GM18498 (cell line): Measurements from ENCODE around the gene USP43.
"Not testable (repeated sequence)": the region's sequence is repeated elsewhere in the genome, so short reads cannot be mapped to it uniquely, and the experiment has no call there.

Source experiments
- ATAC-seq: cut with Tn5 transposase; IDR thresholded peaks from one replicate; pipeline ENCODE4 v1.9.1; 2021; ENCODE audit warnings: mild to moderate bottlenecking, moderate library complexity; ENCODE audit not compliant: unreplicated experiment

The USP43 gene, protein sequence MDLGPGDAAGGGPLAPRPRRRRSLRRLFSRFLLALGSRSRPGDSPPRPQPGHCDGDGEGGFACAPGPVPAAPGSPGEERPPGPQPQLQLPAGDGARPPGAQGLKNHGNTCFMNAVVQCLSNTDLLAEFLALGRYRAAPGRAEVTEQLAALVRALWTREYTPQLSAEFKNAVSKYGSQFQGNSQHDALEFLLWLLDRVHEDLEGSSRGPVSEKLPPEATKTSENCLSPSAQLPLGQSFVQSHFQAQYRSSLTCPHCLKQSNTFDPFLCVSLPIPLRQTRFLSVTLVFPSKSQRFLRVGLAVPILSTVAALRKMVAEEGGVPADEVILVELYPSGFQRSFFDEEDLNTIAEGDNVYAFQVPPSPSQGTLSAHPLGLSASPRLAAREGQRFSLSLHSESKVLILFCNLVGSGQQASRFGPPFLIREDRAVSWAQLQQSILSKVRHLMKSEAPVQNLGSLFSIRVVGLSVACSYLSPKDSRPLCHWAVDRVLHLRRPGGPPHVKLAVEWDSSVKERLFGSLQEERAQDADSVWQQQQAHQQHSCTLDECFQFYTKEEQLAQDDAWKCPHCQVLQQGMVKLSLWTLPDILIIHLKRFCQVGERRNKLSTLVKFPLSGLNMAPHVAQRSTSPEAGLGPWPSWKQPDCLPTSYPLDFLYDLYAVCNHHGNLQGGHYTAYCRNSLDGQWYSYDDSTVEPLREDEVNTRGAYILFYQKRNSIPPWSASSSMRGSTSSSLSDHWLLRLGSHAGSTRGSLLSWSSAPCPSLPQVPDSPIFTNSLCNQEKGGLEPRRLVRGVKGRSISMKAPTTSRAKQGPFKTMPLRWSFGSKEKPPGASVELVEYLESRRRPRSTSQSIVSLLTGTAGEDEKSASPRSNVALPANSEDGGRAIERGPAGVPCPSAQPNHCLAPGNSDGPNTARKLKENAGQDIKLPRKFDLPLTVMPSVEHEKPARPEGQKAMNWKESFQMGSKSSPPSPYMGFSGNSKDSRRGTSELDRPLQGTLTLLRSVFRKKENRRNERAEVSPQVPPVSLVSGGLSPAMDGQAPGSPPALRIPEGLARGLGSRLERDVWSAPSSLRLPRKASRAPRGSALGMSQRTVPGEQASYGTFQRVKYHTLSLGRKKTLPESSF

DNA sequence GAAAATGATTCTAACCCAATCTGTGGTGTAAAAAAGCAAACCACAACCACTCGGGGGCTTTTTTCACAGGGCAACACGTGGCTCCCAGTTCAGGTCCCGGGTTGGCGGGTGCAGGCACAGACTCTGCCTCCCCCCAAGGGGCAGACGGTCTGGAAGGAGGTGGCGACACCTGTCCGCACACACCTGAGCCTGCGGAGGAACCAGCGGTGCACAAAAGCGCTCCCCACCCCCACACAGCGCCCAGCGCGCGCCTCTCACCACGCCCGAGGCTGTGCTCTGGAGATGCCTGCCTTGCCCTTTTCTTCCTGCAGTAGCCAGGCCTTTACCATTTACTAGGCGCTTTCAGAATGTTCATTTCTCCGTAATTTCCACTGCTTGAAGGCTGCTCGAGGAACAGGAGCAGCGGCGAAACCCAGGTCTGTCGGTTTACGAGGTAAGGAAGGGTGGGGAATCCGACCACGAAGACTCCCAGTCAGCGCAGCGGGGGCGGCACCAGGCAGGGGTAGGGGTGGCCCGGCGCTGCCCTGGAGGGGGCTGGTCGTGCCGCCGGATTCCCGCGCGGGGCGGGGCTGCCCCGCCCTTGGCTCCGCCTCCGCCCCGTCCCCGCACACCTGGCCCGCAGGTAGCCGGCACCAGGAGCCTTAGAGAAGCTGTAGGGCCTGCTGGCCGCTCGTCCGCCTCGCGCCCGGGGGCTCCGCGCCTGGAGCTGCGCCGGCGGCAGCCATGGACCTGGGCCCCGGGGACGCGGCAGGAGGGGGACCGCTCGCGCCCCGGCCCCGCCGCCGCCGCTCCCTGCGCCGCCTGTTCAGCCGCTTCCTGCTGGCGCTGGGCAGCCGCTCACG, at the start of gene USP43:
TSS of gene USP43 (plus strand) at position 608 of the 842 bp plus-strand sequence. CDS start at position 724, 116 bp downstream.
- peak; percentile 43 for ATAC-seq

DNA sequence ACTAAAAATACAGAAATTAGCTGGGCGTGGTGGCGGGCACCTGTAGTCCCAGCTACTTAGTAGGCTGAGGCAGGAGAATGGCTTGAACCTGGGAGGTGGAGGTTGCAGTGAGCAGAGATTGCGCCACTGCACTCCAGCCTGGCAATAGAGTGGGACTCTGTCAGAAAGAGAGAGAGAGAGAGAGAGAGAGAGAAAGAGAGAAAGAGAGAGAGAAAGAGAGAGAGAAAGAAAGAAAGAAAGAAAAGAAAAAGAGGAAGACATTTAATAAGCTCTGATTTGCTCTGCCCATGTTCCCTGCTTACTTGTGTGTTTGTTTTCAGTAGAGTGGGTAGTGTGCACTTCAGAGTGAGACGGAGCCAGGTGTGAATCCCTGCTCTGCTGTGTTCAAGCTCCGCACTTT, 47.7 kb upstream of the USP43 start:
- ATAC-seq, result not testable (repeated sequence)

- no peak for ATAC-seq
These were observed 46.7 kb upstream of the USP43 start for GRCh38 chr17:9598661-9599060.

GRCh38 chr17:9604583-9604982, 40.7 kb upstream of the USP43 start:
- ATAC-seq, result not testable (repeated sequence)

DNA sequence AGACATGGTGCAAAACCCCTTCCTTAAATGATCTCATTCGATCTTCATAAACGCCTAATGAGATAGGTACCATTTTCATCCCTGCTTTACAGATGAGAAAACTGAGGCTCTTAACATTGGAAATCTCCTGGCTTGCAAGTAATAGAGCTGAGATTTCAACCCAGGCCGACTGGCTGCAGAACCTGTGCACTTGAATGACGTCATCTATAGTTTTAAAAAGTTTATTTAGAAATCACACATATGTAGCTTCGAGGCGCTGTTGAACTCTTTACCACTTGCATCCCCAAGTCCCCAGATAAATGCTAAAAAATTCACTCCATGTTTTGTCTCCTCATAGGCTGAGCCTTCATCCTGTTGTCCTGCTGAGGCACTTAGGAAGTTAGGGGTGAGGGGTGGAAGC, 38.9 kb upstream of the USP43 start:
- no peak for ATAC-seq

- not testable (repeated sequence) for ATAC-seq
These were observed 38.3 kb upstream of the USP43 start for GRCh38 chr17:9607058-9607457.

GRCh38 chr17:9611557-9611956, 33.8 kb upstream of the USP43 start:
- no peak for ATAC-seq

- no peak for ATAC-seq
These were observed 33.3 kb upstream of the USP43 start for GRCh38 chr17:9612006-9612405.

- ATAC-seq, result no peak
These were observed 29.8 kb upstream of the USP43 start for GRCh38 chr17:9615486-9615885.

- no peak for ATAC-seq
These were observed 22.4 kb upstream of the USP43 start for GRCh38 chr17:9622961-9623360.

DNA sequence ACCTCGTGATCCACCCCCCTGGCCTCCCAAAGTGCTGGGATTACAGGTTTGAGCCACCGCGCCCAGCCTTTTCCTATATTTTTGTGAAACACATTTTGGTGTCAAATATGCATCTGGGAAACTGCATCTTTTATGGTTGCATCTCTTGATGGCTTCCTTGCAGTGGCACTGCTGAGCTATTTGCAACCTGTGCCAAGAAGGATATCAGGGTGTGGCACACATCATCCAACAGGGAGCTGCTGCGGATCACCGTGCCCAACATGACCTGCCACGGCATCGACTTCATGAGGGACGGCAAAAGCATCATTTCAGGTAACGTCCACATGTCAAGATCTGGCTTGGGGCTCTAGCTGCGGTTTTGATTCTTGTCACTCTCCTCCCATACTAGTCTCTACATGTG, 16.8 kb upstream of the USP43 start:
- no peak for ATAC-seq

DNA sequence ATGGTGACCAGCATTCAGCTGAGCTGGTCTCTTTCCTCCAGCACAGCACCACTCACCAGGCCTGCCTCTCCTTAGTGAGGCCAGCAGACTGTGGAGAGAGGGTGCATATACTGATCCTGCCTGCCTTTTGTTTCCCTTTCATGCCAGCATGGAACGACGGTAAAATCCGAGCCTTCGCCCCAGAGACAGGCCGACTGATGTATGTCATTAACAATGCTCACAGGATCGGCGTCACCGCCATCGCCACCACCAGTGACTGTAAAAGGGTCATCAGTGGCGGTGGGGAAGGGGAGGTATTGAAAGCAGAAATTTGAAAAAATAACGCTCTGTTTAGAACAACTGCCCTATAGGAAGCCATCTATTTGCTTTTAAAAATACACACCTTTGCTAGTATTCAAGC, 12.6 kb upstream of the USP43 start:
- ATAC-seq, result no peak

- ATAC-seq, result no peak
These were observed 10.0 kb upstream of the USP43 start for GRCh38 chr17:9635340-9635739.

DNA sequence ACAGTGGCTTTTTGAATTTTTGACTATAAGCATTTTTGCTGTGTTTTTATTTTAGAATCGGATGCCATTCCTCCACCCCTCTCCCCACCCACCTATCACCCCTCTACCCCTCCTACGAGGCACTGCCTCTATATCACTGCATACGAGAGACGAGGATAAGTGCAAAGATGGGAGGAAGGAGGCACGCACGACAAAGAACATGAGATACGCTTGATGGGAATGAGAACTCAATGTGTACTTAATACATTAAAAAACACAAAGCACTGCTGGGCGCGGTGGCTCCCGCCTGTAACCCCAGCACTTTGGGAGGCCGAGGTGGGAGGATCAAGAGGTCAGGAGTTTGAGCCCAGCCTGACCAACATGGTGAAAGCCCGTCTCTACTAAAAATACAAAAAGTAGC, 8.8 kb upstream of the USP43 start:
- ATAC-seq, result no peak

GRCh38 chr17:9640388-9640787, 4.9 kb upstream of the USP43 start:
- not testable (repeated sequence) for ATAC-seq

GRCh38 chr17:9643611-9644010, 1.7 kb upstream of the USP43 start:
- no peak for ATAC-seq

DNA sequence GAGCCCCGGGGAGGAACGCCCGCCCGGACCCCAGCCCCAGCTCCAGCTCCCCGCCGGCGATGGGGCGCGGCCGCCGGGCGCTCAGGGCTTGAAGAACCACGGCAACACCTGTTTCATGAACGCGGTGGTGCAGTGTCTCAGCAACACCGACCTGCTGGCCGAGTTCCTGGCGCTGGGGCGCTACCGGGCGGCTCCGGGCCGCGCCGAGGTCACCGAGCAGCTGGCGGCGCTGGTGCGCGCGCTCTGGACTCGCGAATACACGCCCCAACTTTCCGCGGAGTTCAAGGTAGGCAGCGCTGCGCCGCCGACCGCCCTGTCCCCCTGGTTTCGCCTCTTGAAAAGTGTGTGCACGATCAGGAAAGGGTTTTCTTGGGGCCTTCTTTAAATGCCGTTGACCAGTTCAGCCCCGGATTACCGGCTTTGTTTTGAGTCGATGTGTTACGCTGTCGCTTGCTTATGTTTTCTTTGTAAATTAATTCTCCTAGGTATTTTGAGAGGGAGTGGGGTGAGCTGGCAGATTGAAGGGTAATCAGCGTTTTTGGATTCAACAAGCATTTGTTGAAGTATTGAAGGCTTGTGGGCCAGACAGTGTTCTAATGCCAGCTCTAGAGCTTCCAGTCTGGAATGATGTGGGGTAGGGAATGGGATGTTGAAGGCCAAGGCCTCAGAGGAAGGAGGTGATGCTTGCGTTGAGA, 681 bp downstream of the USP43 start:
- ATAC-seq, result peak; percentile 44

DNA sequence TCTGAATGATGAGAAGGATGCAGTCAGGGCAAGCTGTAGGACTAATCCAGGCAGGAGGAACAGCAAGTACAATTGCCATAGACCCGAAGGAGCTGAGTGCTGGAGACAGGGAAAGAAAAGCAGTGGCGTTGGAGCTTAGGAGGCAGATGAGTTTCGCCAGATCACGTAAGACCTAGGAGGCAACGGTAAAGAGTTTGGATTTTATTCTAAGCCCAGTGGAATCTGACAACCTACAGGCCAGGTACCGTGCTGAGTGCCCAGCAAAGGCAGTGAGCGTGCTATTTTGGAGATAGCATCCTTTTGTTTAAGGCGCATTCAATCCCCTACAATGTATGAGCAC, 1.2 kb downstream of the USP43 start:
- no peak for ATAC-seq

- no peak for ATAC-seq
These were observed 1.7 kb downstream of the USP43 start for GRCh38 chr17:9647014-9647413.

- no peak for ATAC-seq
These were observed 3.3 kb downstream of the USP43 start for GRCh38 chr17:9648521-9649110.
